ENCODE results near the gene KRTAP10-8.
"Not testable (repeated sequence)": the region's sequence is repeated elsewhere in the genome, so short reads cannot be mapped to it uniquely, and the experiment has no call there.

Gene KRTAP10-8

GRCh38 chr21:44599264-44600029 is 12.4 kb upstream of the KRTAP10-8 start:
- no peak for DNase-seq

- not testable (repeated sequence) for DNase-seq
Measured at GRCh38 chr21:44600118-44600978, 11.5 kb upstream of the KRTAP10-8 start, which contains the start of gene KRTAP10-7. Gene KRTAP10-7 (plus strand): TSS chr21:44600597. CDS start chr21:44600622, 25 bp downstream.

- not testable (repeated sequence) for DNase-seq
Measured at GRCh38 chr21:44601091-44601490, 10.8 kb upstream of the KRTAP10-8 start.

DNA sequence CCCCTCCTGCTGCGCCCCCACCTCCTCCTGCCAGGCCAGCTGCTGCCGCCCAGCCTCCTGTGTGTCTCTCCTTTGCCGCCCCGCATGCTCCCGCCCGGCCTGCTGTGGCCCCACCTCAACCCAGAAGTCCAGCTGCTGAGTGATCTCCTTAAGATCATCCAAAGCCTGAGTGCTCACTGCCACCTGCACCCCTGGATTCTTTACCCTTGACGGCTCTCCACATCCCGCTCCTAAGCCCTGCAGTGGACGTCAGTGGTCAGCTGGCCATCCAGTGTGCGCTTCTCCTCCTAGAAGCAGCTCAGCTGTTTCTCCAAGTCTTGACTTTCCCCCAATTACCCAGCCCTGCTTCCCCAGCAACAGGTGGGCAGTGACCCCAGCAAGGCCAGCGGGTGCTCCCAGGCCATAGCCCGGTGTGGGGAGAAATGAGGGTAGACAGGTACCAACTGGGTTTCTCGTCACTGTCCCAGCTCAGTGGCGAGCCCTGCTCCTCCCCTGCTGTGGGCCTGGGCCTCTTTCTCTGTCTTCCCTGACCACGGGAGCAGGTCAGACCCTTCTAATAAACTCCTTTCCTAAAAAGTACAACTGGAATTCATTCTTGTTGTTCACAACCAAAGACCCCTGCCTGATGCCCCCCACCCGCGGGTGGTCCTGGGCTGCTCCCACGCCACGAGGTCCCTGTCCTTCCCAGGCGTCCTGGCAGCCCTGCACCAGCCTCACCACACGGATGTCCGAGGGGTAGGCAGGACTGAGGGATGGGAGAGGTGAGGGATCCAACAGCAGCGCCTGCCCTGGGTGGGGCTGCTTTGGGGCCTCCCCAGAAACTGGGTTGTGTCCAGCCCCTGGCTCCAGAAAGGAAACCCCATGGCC is 10.1 kb upstream of the KRTAP10-8 start:
- DNase-seq = no peak

DNA sequence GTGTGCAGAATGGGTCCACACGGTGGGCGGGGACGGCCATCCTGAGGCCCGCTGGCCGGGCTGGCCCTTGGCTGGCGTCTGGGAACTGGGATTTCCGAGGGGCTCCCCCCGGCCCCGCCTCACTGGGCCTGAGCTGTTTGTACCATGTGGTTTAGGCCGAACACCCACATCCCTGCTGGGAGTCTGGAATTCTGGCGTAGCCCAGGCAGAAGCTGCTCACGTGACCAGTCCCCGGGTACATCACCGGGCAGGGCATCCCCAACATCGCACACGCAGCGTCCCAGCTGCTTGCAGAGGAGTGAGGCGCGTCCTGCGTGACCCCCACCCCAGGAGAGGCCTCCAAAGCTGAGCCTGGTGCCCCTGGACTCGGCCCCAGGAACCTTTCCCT is 9.4 kb upstream of the KRTAP10-8 start:
- no peak for DNase-seq

DNA sequence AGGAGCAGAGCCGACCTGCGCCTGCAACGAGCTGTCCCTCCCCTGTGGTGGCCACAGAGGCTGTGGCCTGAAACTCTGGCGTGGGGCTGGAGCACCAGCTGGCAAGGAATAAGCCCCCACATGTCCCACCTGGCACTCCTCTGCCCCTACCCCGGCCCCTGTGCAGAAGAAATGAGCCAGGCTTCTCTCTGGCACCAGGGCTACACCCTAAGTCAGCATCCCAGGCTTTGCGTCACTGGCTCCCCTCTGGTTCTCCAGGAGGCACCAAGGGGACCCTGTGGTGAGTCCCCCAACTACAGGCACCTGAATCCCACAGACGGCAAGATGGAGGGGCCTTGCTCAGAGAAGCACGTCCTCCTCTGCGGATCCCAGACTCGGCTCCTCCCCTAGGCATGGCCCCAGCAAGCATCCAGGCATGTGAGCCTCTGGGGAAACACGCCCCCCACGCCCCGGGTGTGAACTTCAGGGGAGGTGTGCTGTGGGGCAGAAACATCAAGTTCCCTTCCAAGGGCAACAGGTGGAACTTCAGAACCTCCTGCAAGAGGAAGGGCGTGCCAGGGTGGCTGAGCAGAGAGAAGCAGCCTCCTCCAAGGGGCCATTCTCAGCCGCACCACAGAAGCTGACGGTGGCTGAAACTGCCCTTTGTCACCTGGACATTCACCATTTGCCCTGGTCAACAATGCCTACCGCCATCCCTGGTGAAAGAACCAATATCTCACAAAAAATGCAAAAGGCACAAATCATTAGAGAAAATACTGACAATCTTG is 8.6 kb upstream of the KRTAP10-8 start:
- no peak for DNase-seq

GRCh38 chr21:44603911-44604310 is 8.0 kb upstream of the KRTAP10-8 start:
- no peak for DNase-seq

DNA sequence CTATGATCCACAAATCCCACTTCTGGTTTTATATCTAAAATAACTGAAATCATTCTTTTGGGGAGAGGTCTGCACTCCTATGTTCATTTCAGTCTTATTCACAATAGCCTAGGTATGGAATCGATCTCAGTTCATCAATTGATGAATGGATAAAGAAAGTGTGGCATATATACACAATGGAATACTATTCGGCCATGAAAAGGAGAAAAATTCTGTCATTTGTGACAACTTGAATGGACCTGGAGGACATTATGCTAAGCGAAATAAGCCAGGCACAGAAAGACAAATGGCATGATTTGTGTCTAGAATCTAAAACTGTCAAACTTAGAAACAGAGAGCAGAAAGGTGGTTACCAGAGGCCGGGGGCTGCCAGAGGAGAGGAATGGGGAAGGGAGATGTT is 5.4 kb upstream of the KRTAP10-8 start:
- DNase-seq = no peak

- no peak for DNase-seq
Measured at GRCh38 chr21:44609193-44609592, 2.7 kb upstream of the KRTAP10-8 start.

- DNase-seq = not testable (repeated sequence)
Measured at GRCh38 chr21:44610157-44610843, 1.6 kb upstream of the KRTAP10-8 start.

DNA sequence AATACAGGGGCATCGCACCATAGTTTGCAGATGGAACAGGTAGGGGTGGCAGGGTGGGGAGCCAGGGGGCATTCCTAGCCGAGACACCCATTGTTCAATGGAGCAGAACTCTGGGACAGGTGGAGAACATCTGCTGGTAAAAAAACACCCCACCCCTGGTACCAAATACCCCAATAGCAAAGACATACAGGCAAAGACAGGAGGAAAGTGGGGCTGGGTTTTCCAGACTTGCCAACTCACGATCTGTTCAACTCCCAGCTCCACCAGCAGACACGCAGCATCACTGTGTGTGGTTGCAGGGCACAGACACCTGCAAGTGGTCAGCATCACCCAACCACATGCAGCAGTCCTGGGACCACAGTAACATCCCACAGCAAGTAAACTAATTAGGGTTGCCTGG is 328 bp upstream of the KRTAP10-8 start:
- DNase-seq = no peak

GRCh38 chr21:44612669-44613229 is 870 bp downstream of the KRTAP10-8 start:
- no peak for DNase-seq

DNA sequence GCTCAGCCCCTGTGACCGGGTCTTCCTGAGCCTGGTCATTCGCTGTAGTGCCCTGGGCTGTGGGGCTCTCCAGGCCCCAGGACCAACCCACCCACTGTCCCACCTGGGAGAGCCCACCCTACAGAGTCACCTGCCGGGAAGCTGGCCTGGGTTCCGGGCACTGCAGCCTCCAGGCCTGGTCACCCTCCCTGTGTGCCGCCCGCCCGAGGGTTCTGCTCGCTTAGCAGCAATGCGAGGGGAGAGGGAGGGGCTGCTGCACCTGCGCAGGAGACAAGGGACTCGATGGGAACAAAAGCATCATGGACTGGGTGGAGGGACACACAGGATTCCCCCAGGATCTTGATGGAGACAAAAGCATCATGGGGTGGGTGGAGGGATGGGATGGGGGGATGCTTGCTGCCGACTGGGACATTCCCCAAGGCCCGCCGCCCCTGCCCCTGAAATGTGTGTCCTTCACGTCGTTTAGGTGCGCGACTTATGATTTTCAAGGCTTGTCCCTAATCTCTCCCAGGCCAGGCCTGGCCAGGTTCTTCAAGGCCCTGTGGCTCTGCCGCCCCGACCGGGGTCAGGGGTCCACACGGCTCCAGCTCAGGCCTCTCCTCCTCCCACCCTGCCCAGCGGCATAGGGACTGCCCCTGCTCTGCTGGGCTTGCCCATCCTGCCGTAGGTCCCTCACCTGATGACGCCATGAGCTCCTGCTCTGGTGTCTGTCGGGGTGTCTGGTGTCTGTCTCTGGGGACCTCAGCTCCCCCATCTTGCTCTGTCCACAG is 1.7 kb downstream of the KRTAP10-8 start:
- no peak for DNase-seq

- no peak for DNase-seq
Measured at GRCh38 chr21:44614161-44614631, 2.3 kb downstream of the KRTAP10-8 start.

GRCh38 chr21:44614961-44615391 is 3.1 kb downstream of the KRTAP10-8 start:
- no peak for DNase-seq

DNA sequence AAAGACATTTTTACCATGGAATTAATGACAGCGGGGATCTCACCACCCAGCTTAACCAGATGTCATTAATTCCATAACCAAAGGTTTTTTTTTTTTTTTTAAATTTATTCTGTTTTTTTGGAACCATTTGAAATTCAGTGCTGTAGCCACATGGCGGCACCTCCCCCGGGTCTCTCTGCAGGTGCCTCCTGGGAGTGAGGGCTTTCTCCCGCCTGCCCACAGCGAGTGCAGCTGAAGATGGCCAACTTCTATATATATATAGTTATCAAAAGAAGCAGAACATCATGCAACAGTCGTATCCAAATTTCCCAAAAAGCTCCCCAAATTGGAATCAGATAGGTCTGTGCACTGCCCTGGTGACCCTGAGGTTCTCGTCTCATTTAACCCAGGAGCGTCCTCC is 3.6 kb downstream of the KRTAP10-8 start:
- DNase-seq = no peak

- no peak for DNase-seq
Measured at GRCh38 chr21:44615911-44616590, 4.2 kb downstream of the KRTAP10-8 start.

- DNase-seq = no peak
Measured at GRCh38 chr21:44616591-44616926, 4.7 kb downstream of the KRTAP10-8 start.

GRCh38 chr21:44617071-44617501 is 5.2 kb downstream of the KRTAP10-8 start:
- no peak for DNase-seq

DNA sequence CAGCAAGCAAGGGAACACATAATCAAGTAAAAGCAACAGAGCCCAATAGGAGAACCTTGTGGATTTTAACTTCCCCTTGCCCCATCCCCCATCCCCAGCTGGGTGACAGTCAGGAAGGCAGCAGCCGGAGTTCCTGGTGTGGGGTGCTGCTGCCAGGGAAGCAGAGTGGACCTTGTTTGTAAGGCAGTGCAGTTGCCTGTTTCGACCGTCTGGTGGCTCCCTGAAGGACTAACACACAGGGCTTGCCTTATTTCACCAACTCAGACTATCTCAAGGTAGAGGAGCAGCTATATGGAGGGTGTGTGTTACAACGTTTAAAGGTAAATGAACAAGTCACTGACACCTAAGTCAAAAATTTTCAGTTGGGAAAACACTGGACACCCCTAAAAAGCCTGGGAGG is 6.6 kb downstream of the KRTAP10-8 start:
- DNase-seq = no peak

Measured in SHP77 treated with DMSO at 0.1 percent for 48 hours (cell line).